Large intestine (tissue), 3 donors: Measurements from ENCODE around the gene GJC2. TPM values are rescaled to one million over a fixed set of nuclear protein-coding genes. Genes with fewer than 3 reads are reported as not detected.

Source experiments
- DNase-seq, 2 donors: peaks; one replicate each; pipeline versions ENCODE4 v3.0.0 to v3.0.0-alpha.2; 2013
- H3K27ac ChIP-seq: one replicate; pipeline ENCODE4 v1.5.1; 2013; ENCODE audit warnings: low read length
- H3K27me3 ChIP-seq: 2 replicates; pipeline ENCODE4 v1.6.1; 2013; ENCODE audit warnings: low read length; ENCODE audit not compliant: control insufficient read depth, insufficient read depth
- H3K36me3 ChIP-seq: 2 replicates; pipeline ENCODE4 v1.6.1; 2013; ENCODE audit warnings: low read length; ENCODE audit not compliant: control insufficient read depth, insufficient read depth
- H3K4me1 ChIP-seq: one replicate; pipeline ENCODE4 v1.6.1; 2013; ENCODE audit warnings: low read length; ENCODE audit not compliant: control insufficient read depth, insufficient read depth
- H3K4me3 ChIP-seq: one replicate; pipeline ENCODE4 v1.5.1; 2013; ENCODE audit warnings: low read length
- H3K9me3 ChIP-seq: one replicate; pipeline ENCODE4 v1.6.1; 2013; ENCODE audit warnings: mild to moderate bottlenecking, low read depth, low read length, moderate library complexity; ENCODE audit not compliant: control insufficient read depth
- WGBS: methylation state at CpG from one replicate; pipeline ENCODE4 v1.1.5; 2013; ENCODE audit warnings: low lambda C conversion rate; ENCODE audit not compliant: insufficient coverage; 5-methylcytosine and 5-hydroxymethylcytosine counted together
- polyA plus RNA-seq: library from polyadenylated mRNA; unstranded; fragments of 120-200 nt; gene quantifications from one replicate; pipeline ENCODE4 v1.2.1, GENCODE V29; 2013

Gene GJC2
- polyA plus RNA-seq, 1 donor, result 7.2 TPM

GRCh38 chr1:228136901-228137300, 12.8 kb upstream of the GJC2 start:
- WGBS, result no CpG with 5 or more reads among the region's 1 CpG
- H3K36me3 ChIP-seq, result peaks cover 6% of the 10 kb centered on the region
- no peak overlapping the region for H3K4me3 ChIP-seq
- H3K9me3 ChIP-seq, result no peaks in the 10 kb centered on the region
- peaks cover 8% of the 10 kb centered on the region for H3K4me1 ChIP-seq
- no peak overlapping the region for H3K27ac ChIP-seq
- no peak for DNase-seq
- H3K27me3 ChIP-seq, result peaks cover 17% of the 10 kb centered on the region

DNA sequence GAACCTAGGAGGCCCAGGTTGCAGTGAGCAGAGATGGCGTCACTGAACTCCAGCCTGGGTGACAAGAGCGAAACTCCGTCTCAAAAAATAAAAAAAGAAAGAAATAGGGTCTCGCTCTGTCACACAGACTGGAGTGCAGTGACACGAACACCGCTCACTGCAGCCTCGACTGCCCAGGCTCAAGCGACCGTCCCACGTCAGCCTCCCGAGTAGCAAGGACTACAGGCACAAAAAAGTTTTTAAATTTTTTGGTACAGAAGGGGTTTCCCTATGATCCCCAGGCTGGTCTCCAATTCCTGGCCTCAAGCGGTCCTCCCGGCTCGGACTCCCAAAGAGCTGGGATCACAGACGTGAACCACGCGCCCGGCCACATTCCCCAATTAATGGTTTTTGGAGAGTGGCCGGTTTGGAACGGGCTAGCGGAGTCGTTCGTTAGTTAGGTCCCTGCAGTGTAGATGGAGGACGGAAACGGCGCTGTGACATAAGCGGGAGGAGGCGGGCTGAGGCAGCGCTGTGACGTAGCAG, 10.3 kb upstream of the GJC2 start:
- no CpG with 5 or more reads among the region's 30 CpGs for WGBS
- H3K27me3 ChIP-seq, result peaks cover 17% of the 10 kb centered on the region
- H3K4me1 ChIP-seq, result peaks cover 32% of the 10 kb centered on the region
- peak overlapping the region; percentile 96 for H3K27ac ChIP-seq
- H3K4me3 ChIP-seq, result peak overlapping the region; percentile 98
- no peaks in the 10 kb centered on the region for H3K9me3 ChIP-seq
- DNase-seq, result no peak
- peaks cover 13% of the 10 kb centered on the region for H3K36me3 ChIP-seq

- no CpG with 5 or more reads among the region's 95 CpGs for WGBS
- H3K4me3 ChIP-seq, result peak within 1 kb of the TSS; percentile 98
- no peaks in the 10 kb centered on the region for H3K9me3 ChIP-seq
- DNase-seq, result peak; percentile 100
- peaks cover 11% of the 10 kb centered on the region for H3K27me3 ChIP-seq
- peak within 1 kb of the TSS; percentile 96 for H3K27ac ChIP-seq
- peaks cover 38% of the 10 kb centered on the region for H3K4me1 ChIP-seq
- H3K36me3 ChIP-seq, result peaks cover 13% of the 10 kb centered on the region
Observed at GRCh38 chr1:228139931-228140723, 9.6 kb upstream of the GJC2 start, which contains the start of gene GUK1. Gene GUK1 (plus strand): TSS chr1:228140279. CDS start chr1:228140303, 24 bp downstream.

- peaks cover 45% of the 10 kb centered on the region for H3K4me1 ChIP-seq
- peaks cover 7% of the 10 kb centered on the region for H3K27me3 ChIP-seq
- H3K27ac ChIP-seq, result peak overlapping the region; percentile 93
- no CpG with 5 or more reads among the region's 25 CpGs for WGBS
- H3K9me3 ChIP-seq, result no peaks in the 10 kb centered on the region
- peaks cover 18% of the 10 kb centered on the region for H3K36me3 ChIP-seq
- peak overlapping the region; percentile 98 for H3K4me3 ChIP-seq
- DNase-seq, result peak in 1 of 2 donors; percentile 61
Observed at GRCh38 chr1:228140724-228141225, 9.0 kb upstream of the GJC2 start.

DNA sequence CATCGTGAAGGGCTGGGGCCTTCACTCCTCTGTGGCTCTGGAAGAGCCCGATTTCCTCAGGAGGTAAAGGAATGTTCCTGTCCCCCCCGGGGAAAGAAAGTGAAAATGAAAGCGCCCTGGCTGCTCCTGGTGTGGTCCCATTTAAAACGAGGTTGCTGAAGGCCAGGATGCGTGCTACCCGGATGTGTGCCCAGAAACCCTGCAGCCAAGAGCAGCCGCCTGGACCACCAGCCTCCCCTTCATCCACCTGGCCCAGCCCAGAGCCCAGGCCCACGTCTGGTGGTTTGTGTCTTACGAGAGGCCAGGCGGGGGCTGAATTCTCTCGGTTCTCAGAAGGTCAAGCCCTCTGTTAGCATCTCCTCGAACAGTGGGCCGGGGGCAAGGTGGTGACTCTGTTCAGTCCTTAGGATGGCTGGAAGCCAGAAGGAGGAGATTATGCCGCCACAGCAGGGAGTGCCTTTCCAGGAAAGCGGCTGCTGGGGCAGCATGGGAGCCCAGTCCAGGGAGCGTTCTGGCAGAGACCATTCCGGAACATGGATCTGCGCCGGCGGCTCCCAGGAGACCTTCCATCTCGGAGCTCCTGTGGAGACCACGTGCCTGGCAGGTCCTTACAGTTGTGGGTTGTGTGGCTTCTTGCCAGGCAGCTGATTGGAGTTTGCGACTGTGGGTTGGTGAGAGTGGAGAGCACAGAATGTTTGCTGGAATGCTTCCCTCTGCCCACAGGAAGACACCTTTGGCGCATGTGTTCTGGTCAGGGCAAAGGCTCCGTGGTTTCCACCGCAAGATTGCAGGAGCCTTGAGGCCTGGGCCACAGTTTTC, 8.3 kb upstream of the GJC2 start:
- Histone ChIP-seq H3K36me3 (peaks cover 23% of the 10 kb centered on the region), H3K27me3 (peaks cover 2% of the 10 kb centered on the region), H3K4me1 (peaks cover 46% of the 10 kb centered on the region), H3K9me3 (no peaks in the 10 kb centered on the region), H3K4me3 (peak overlapping the region; percentile 98), H3K27ac (peak overlapping the region; percentile 93)
- WGBS, result no CpG with 5 or more reads among the region's 27 CpGs
- DNase-seq, result no peak

DNA sequence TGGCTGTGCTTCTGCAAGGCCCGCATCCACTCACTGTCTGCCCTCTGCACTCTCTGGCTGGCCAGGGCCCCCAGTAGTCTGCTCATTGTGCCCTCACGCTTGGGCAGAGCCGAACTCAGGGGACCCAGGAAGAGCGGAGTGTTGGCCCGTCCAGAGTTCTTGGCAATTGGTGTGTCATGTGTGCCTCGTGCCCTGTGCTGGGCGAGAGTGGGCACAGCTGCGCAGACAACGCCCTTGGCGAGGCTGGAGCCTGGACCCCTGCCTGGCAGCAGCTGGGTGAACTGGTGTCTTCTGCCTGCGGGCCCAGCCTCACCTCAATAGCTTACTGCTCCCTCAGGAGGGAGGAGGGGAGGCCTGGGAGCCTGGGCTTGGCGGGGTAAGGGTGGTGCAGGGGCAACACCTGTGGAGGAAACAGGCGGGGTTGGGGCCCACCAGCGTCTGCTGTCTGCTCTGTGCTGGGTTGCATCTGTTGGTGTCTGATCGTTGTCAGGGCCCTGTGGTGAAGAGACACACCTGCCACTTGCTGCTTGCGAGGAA, 7.5 kb upstream of the GJC2 start:
- DNase-seq, result no peak
- no peak overlapping the region for H3K27ac ChIP-seq
- no CpG with 5 or more reads among the region's 16 CpGs for WGBS
- H3K4me1 ChIP-seq, result peaks cover 46% of the 10 kb centered on the region
- H3K27me3 ChIP-seq, result peaks cover 2% of the 10 kb centered on the region
- no peak overlapping the region for H3K4me3 ChIP-seq
- no peaks in the 10 kb centered on the region for H3K9me3 ChIP-seq
- peaks cover 27% of the 10 kb centered on the region for H3K36me3 ChIP-seq

DNA sequence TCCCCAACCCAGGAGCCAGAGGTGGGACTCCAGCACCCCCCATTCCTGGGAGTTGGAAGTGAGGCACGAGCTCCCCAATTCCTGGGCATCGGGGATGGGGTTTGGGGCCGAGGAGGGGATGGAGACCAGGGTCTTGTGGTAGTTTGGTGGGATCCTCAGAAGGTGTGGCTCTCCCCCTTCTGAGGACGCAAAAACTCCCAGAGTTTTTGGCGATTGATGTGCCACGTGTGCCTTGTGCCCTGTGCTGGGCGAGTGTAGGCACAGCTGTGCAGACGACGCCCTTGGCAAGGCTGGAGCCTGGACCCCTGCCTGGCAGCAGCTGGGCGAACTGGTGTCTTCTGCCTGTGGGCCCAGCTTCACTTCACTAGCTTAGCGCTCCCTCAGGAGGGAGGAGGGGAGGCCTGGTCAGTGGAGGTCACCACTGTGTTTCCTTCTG, 7.0 kb upstream of the GJC2 start:
- WGBS, result 100% methylated on average over 2 of the region's 11 CpGs
- Histone ChIP-seq H3K27ac (no peak overlapping the region), H3K9me3 (no peaks in the 10 kb centered on the region), H3K27me3 (peaks cover 2% of the 10 kb centered on the region), H3K4me3 (no peak overlapping the region), H3K4me1 (peaks cover 46% of the 10 kb centered on the region), H3K36me3 (peaks cover 32% of the 10 kb centered on the region)
- DNase-seq, result no peak

- Histone ChIP-seq H3K4me1 (peaks cover 48% of the 10 kb centered on the region), H3K27me3 (no peaks in the 10 kb centered on the region), H3K36me3 (peaks cover 41% of the 10 kb centered on the region), H3K4me3 (no peak overlapping the region), H3K27ac (peak overlapping the region; percentile 84), H3K9me3 (no peaks in the 10 kb centered on the region)
- no CpG with 5 or more reads among the region's 12 CpGs for WGBS
- DNase-seq, result no peak
Observed at GRCh38 chr1:228143480-228144192, 6.1 kb upstream of the GJC2 start.

GRCh38 chr1:228144193-228144992, 5.3 kb upstream of the GJC2 start:
- Histone ChIP-seq H3K36me3 (peaks cover 47% of the 10 kb centered on the region), H3K27me3 (no peaks in the 10 kb centered on the region), H3K9me3 (no peaks in the 10 kb centered on the region), H3K4me1 (peaks cover 55% of the 10 kb centered on the region), H3K4me3 (no peak overlapping the region), H3K27ac (peak overlapping the region; percentile 84)
- peak; percentile 85 to 95 for DNase-seq
- no CpG with 5 or more reads among the region's 16 CpGs for WGBS
